K562 (cell line): ENCODE measurements around the gene UCP1. TPM values are rescaled to one million over a fixed set of nuclear protein-coding genes. Genes with fewer than 3 reads are reported as not detected.

Experiments used
- BCLAF1 ChIP-seq, 2 experiments: fragments of 450-650 bp in 1 of 2; IDR thresholded peaks; 2 replicates each; pipeline ENCODE4 v1.6.1; 2011 to 2017; ENCODE audit warnings: low read depth in 2 of 2, antibody characterized with exemption in 1 of 2, borderline replicate concordance in 1 of 2, low read length in 1 of 2, mild to moderate bottlenecking in 1 of 2, mixed read lengths in 1 of 2; ENCODE audit not compliant: control insufficient read depth in 1 of 2
- C11orf30 ChIP-seq: fragments of 450-650 bp; IDR thresholded peaks from 2 replicates; pipeline ENCODE4 v1.6.1; 2016; ENCODE audit warnings: low read depth, mild to moderate bottlenecking
- CBFA2T3 ChIP-seq: fragments of 450-650 bp; IDR thresholded peaks from 2 replicates; pipeline ENCODE4 v1.6.1; 2017
- CHCHD3 ChIP-seq: fragments of 250-450 bp; sonication (Bioruptor Pico); IDR thresholded peaks from 2 replicates; pipeline ENCODE4 v2.1.2; 2022; ENCODE audit warnings: mild to moderate bottlenecking
- CTCF ChIP-seq, 3 experiments: IDR thresholded peaks in 2 of 3; conservative IDR thresholded peaks in 1 of 3; 2 replicates each; pipeline ENCODE4 v1.5.1; 2011 to 2012; ENCODE audit warnings: low read length in 3 of 3, mild to moderate bottlenecking in 3 of 3, control low read depth in 2 of 3, improper control_type of control experiment in 1 of 3, inconsistent platforms in 1 of 3, low read depth in 1 of 3, mixed read lengths in 1 of 3, moderate library complexity in 1 of 3; ENCODE audit not compliant: insufficient read depth in 2 of 3
- ELF2 ChIP-seq: fragments of 250-450 bp; sonication (Bioruptor Pico); IDR thresholded peaks from 2 replicates; pipeline ENCODE4 v1.5.0; 2021; ENCODE audit warnings: mild to moderate bottlenecking
- HDAC8 ChIP-seq: fragments of 450-650 bp; IDR thresholded peaks from 2 replicates; pipeline ENCODE4 v1.6.1; 2016; ENCODE audit warnings: mild to moderate bottlenecking, missing genetic modification characterization, moderate library complexity, missing compliant biosample characterization
- KLF6 ChIP-seq: fragments of 250-450 bp; sonication (Bioruptor Pico); IDR thresholded peaks from 2 replicates; pipeline ENCODE4 v1.4.0; 2020; ENCODE audit warnings: mild to moderate bottlenecking, moderate library complexity, borderline replicate concordance
- POLR2B ChIP-seq: fragments of 450-650 bp; IDR thresholded peaks from 2 replicates; pipeline ENCODE4 v1.6.1; 2018; ENCODE audit warnings: low read depth; ENCODE audit not compliant: partially characterized antibody
- POLR2G ChIP-seq: fragments of 200-400 bp; formaldehyde crosslinking; IDR thresholded peaks from 2 replicates; pipeline ENCODE4 v1.6.1; 2017; ENCODE audit warnings: low read depth, mild to moderate bottlenecking, antibody characterized with exemption, low read length, moderate library complexity
- STAT5A ChIP-seq: IDR thresholded peaks from 2 replicates; pipeline ENCODE4 v1.6.1; 2012; ENCODE audit warnings: low read length, inconsistent platforms, borderline replicate concordance
- STAT6 ChIP-seq: sonication (generic); formaldehyde crosslinking; IDR thresholded peaks from 2 replicates; pipeline ENCODE4 v1.8.1; 2023; ENCODE audit warnings: mild to moderate bottlenecking, missing genetic modification reagents
- TBP ChIP-seq: optimal IDR thresholded peaks from 2 replicates; pipeline ENCODE3; 2011; ENCODE audit warnings: low read depth, low read length, improper control_type of control experiment
- ZNF766 ChIP-seq: fragments of 200-800 bp; sonication (Bioruptor generic); conservative IDR thresholded peaks from 2 replicates; pipeline ENCODE4 v1.6.1; 2016; ENCODE audit warnings: missing genetic modification characterization, missing compliant biosample characterization
- polyA plus RNA-seq, 8 experiments: library from polyadenylated mRNA; depleted of rRNA in 4 of 8; stranded (reverse) in 5 of 8; unstranded in 3 of 8; fragments of >200 nt; fragmentation: Nextera tagmentation in 2 of 8; fragmentation: Illumina TruSeq in 1 of 8; extraction: Ambion mirVana in 2 of 8; extraction: Trizol in 1 of 8; gene quantifications; 2 replicates each; pipeline versions ENCODE4 v1.2.1 to v1.2.3, GENCODE V29; 2011 to 2014; ENCODE audit warnings: inconsistent platforms in 1 of 8, missing spikeins in 1 of 8
- total RNA-seq, 7 experiments: library from RNA; depleted of rRNA in 6 of 7; stranded (reverse); fragments of >200 nt in 6 of 7; fragmentation: Illumina TruSeq in 2 of 7; extraction: Trizol in 2 of 7; gene quantifications; 2 replicates each; pipeline versions ENCODE4 v1.2.1 to v1.2.3, GENCODE V29; 2011 to 2021; ENCODE audit warnings: low replicate concordance in 1 of 7
- TF ChIP-seq, protein P1 (sequence below): fragments of 250-450 bp; sonication (Bioruptor Pico); IDR thresholded peaks from 2 replicates; pipeline ENCODE4 v1.5.0; 2020; ENCODE audit warnings: mild to moderate bottlenecking, borderline replicate concordance
- TF ChIP-seq, protein P2 (sequence below): fragments of 250-450 bp; sonication (Bioruptor Pico); IDR thresholded peaks from 2 replicates; pipeline ENCODE4 v1.8.0; 2022; ENCODE audit warnings: moderate library complexity, mild to moderate bottlenecking, inconsistent platforms

UCP1 gene
- total and polyA plus RNA-seq, 9 of the 15 experiments (the other 6 are each of a cell fraction or from before 2014, with no cell fraction given) = not detected

DNA sequence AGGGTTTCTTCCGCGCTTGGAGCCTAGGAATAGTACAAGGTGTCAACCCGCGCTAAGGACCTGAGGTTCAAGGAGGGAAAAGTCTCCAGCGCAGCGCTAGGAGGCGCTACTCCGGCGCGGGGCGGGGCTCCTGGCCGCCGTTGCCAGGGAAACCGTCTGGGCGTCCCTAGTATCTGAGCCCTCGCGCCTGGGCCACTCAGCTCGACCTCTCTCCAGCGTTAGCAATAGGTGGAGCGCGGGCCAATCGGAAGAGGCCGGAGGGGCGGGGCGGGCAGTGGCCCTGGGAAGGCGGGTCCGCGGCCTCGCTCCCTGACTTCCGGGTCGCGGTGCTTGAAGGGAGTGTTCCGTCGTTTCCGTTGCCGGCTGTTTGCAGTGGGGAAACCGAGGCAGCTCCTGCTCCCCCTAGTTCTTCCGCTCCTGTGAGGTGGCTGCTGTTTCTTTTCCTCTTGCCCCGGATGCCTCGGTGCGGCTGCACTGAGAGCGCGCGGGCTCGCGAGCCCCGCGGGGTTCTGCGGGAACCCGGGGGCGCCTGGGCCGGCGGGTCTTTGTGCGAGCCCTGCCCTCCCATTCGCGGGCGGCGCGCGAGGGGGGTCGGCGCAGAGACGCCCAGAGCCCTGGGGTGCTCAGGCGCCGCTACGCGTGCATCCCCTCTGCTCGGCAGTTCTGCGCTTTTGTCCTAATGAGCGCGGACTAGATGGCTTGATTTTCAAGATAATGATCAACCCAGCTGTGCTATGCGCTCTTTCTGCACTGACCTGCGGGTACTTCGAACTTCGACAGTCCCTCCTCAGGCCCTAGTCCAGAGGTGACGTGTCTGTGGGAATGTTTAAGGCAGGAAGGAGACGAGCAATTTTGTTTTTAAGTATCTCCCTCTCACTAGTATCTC is 44.7 kb downstream of the UCP1 start, which contains the start of gene ELMOD2 (continued):
- TF ChIP-seq CTCF (IDR thresholded peaks at IDR 0.05 in 2 of 3, conservative IDR thresholded peaks at IDR 0.05 in 1 of 3; ENCODE audit: insufficient read depth in 2 of 3, low read depth in 1 of 3, low read length in 3 of 3) = peak; percentile 80 to 94 (median 87)
- TF ChIP-seq ELF2 (CRISPR knock-in tag) = peak; percentile 94
- TF ChIP-seq CBFA2T3 = no peak
- no peak for TF ChIP-seq BCLAF1 (IDR thresholded peaks at IDR 0.05; ENCODE audit: borderline replicate concordance in 1 of 2, control insufficient read depth in 1 of 2, low read depth in 2 of 2, low read length in 1 of 2)
- TF ChIP-seq STAT5A = no peak
- TF ChIP-seq TBP = peak; percentile 66
- TF ChIP-seq, protein P1, sequence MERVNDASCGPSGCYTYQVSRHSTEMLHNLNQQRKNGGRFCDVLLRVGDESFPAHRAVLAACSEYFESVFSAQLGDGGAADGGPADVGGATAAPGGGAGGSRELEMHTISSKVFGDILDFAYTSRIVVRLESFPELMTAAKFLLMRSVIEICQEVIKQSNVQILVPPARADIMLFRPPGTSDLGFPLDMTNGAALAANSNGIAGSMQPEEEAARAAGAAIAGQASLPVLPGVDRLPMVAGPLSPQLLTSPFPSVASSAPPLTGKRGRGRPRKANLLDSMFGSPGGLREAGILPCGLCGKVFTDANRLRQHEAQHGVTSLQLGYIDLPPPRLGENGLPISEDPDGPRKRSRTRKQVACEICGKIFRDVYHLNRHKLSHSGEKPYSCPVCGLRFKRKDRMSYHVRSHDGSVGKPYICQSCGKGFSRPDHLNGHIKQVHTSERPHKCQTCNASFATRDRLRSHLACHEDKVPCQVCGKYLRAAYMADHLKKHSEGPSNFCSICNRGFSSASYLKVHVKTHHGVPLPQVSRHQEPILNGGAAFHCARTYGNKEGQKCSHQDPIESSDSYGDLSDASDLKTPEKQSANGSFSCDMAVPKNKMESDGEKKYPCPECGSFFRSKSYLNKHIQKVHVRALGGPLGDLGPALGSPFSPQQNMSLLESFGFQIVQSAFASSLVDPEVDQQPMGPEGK (CRISPR knock-in tag) = no peak
- TF ChIP-seq, protein P2, sequence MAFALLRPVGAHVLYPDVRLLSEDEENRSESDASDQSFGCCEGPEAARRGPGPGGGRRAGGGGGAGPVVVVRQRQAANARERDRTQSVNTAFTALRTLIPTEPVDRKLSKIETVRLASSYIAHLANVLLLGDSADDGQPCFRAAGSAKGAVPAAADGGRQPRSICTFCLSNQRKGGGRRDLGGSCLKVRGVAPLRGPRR (CRISPR knock-in tag) = no peak
- TF ChIP-seq POLR2B = peak; percentile 81
- 0 out of 2 replicates have a peak, but pooled peaks have one; percentile 55 for TF ChIP-seq ZNF766 (CRISPR knock-in tag)
- no peak for TF ChIP-seq KLF6 (CRISPR knock-in tag)
- no peak for TF ChIP-seq STAT6 (CRISPR knock-in tag)
- no peak for TF ChIP-seq CHCHD3
- TF ChIP-seq HDAC8 (tag) = no peak
- peak; percentile 63 for TF ChIP-seq C11orf30
- TF ChIP-seq POLR2G = peak; percentile 93
